ENCODE results near the gene SUMO1. TPM values are rescaled to one million over a fixed set of nuclear protein-coding genes. Genes with fewer than 3 reads are reported as not detected.
"Not testable (repeated sequence)": the region's sequence is repeated elsewhere in the genome, so short reads cannot be mapped to it uniquely, and the experiment has no call there.

Gene SUMO1
- total and polyA plus RNA-seq, 2 experiments from 2014 or later, result 217 to 507 TPM

GRCh38 chr2:202249521-202250253 is 11.3 kb upstream of the SUMO1 start:
- H3K79me2 ChIP-seq (replicated peaks; ENCODE audit: insufficient read depth), result no peaks in the 10 kb centered on the region
- Mint-ChIP-seq H3K4me3 (peak overlapping the region; percentile 29), H3K27me3 (ENCODE audit: insufficient read depth, low read depth, poor library complexity) (peaks cover 11% of the 10 kb centered on the region), H3K4me1 (peaks cover 14% of the 10 kb centered on the region), H3K27ac (peak overlapping the region; percentile 91), H3K36me3 (ENCODE audit: low read depth) (0 out of 3 replicates have a peak, but pooled peaks cover 4% of the 10 kb centered on the region), H3K9me3 (no peaks in the 10 kb centered on the region; the same call in 2 of the 3 replicates)
- H3F3A ChIP-seq (replicated peaks; ENCODE audit: low read depth), result no peaks in the 10 kb centered on the region; the same call in 1 of the 2 replicates
- TF ChIP-seq NANOG (IDR thresholded peaks at IDR 0.05; ENCODE audit: borderline replicate concordance) (peak; percentile 80), CTCF (conservative IDR thresholded peaks at IDR 0.05; ENCODE audit: low read depth in 2 of 2) (no peak), POLR2AphosphoS5 (IDR thresholded peaks at IDR 0.05; ENCODE audit: low read depth) (peak; percentile 51), CREB1 (CRISPR knock-in tag; IDR thresholded peaks at IDR 0.05; ENCODE audit: low read depth) (peak; percentile 68)
- no peaks in the 10 kb centered on the region for H4K20me1 ChIP-seq (replicated peaks; ENCODE audit: insufficient read depth)
- H3K4me3 ChIP-seq, result peak overlapping the region; percentile 27; the same call in 1 of the 2 replicates
- no peaks in the 10 kb centered on the region for H3K27me3 ChIP-seq (ENCODE audit: insufficient read depth)
- H3K4me1 ChIP-seq (ENCODE audit: insufficient read depth), result peaks cover 13% of the 10 kb centered on the region
- H3K27ac ChIP-seq (ENCODE audit: low read depth), result peak overlapping the region; percentile 88
- ATAC-seq (peak; percentile 96), DNase-seq (ENCODE audit: low spot score) (peak; percentile 94)
- no peaks in the 10 kb centered on the region for H3K9me2 ChIP-seq (ENCODE audit: insufficient read depth)
- no peaks in the 10 kb centered on the region for H3K36me3 ChIP-seq (ENCODE audit: insufficient read depth)
- H3K4me2 ChIP-seq, result peak overlapping the region; percentile 59
- H2AFZ ChIP-seq, result no peak overlapping the region

GRCh38 chr2:202247710-202248109 is 9.3 kb upstream of the SUMO1 start:
- peaks cover 13% of the 10 kb centered on the region for H3K27me3 Mint-ChIP-seq (ENCODE audit: insufficient read depth, low read depth, poor library complexity)
- H3K4me3 Mint-ChIP-seq; H3F3A ChIP-seq (replicated peaks; ENCODE audit: low read depth); DNase-seq (ENCODE audit: low spot score); H2AFZ ChIP-seq; H3K9me3 Mint-ChIP-seq; ATAC-seq; H3K4me3 ChIP-seq; H3K79me2 ChIP-seq (replicated peaks; ENCODE audit: insufficient read depth); H3K36me3 Mint-ChIP-seq (ENCODE audit: low read depth); H3K27me3 ChIP-seq (ENCODE audit: insufficient read depth); H3K27ac ChIP-seq (ENCODE audit: low read depth); H3K27ac Mint-ChIP-seq; H3K36me3 ChIP-seq (ENCODE audit: insufficient read depth); H3K4me2 ChIP-seq; H4K20me1 ChIP-seq (replicated peaks; ENCODE audit: insufficient read depth); H3K9me2 ChIP-seq (ENCODE audit: insufficient read depth): not testable (repeated sequence)
- H3K4me1 ChIP-seq (ENCODE audit: insufficient read depth), result peaks cover 13% of the 10 kb centered on the region
- H3K4me1 Mint-ChIP-seq, result peaks cover 14% of the 10 kb centered on the region

- H3K9me3 Mint-ChIP-seq, result no peaks in the 10 kb centered on the region; the same call in 2 of the 3 replicates
- H3K79me2 ChIP-seq (replicated peaks; ENCODE audit: insufficient read depth), result peaks cover 56% of the 10 kb centered on the region
- TF ChIP-seq STAT1 (IDR thresholded peaks at IDR 0.05; ENCODE audit: unreplicated experiment) (no peak), NANOG (IDR thresholded peaks at IDR 0.05; ENCODE audit: borderline replicate concordance) (no peak), JUNB (IDR thresholded peaks at IDR 0.05; ENCODE audit: unreplicated experiment) (no peak), ZNF462 (CRISPR knock-in tag; IDR thresholded peaks at IDR 0.05) (no peak)
These were observed 587 bp downstream of the SUMO1 start for GRCh38 chr2:202237787-202238233.

More at GRCh38 chr2:202237787-202238233, 587 bp downstream of the SUMO1 start:
- H3K9me2 ChIP-seq (ENCODE audit: insufficient read depth), result no peaks in the 10 kb centered on the region
- no peaks in the 10 kb centered on the region for H3K36me3 ChIP-seq (ENCODE audit: insufficient read depth)
- Mint-ChIP-seq H3K4me1 (peaks cover 25% of the 10 kb centered on the region; the same call in 2 of the 3 replicates), H3K27ac (peak overlapping the region; percentile 98), H3K36me3 (ENCODE audit: low read depth) (peaks cover 11% of the 10 kb centered on the region; the same call in 2 of the 3 replicates), H3K4me3 (peak overlapping the region; percentile 96), H3K27me3 (ENCODE audit: insufficient read depth, low read depth, poor library complexity) (peaks cover 23% of the 10 kb centered on the region)
- H4K20me1 ChIP-seq (replicated peaks; ENCODE audit: insufficient read depth), result peaks cover 34% of the 10 kb centered on the region
- H3K4me1 ChIP-seq (ENCODE audit: insufficient read depth), result peaks cover 15% of the 10 kb centered on the region
- no peaks in the 10 kb centered on the region for H3K27me3 ChIP-seq (ENCODE audit: insufficient read depth)
- DNase-seq (ENCODE audit: low spot score) (peak; percentile 66), ATAC-seq (peak; percentile 47)
- H3K4me2 ChIP-seq, result peak overlapping the region; percentile 100
- H3F3A ChIP-seq (replicated peaks; ENCODE audit: low read depth), result 0 out of 2 replicates have a peak, but pooled peaks cover 3% of the 10 kb centered on the region
- H3K27ac ChIP-seq (ENCODE audit: low read depth), result peak overlapping the region; percentile 96
- peak overlapping the region; percentile 99 for H3K4me3 ChIP-seq
- H2AFZ ChIP-seq, result no peak overlapping the region
